Keratinocyte (primary cell): Measurements from ENCODE around the gene PAPSS2. TPM values are rescaled to one million over a fixed set of nuclear protein-coding genes. Genes with fewer than 3 reads are reported as not detected.

Source experiments
- DNase-seq: peaks from one replicate; pipeline ENCODE4 v3.0.0-alpha.2; 2011; ENCODE audit warnings: low read depth, missing footprints, low spot score
- FAIRE-seq: peaks from 2 replicates; lab custom pipeline; 2011; peaks lifted over from hg19 to GRCh38; lab: Jason Lieb, UNC
- H2AFZ ChIP-seq: 2 replicates; pipeline ENCODE4 v1.6.0; 2012; ENCODE audit warnings: low read length, control low read depth, inconsistent platforms; ENCODE audit not compliant: control insufficient read depth
- H3K27ac ChIP-seq: 2 replicates; pipeline ENCODE4 v1.5.1; 2011; ENCODE audit warnings: low read length; ENCODE audit not compliant: control insufficient read depth, insufficient read depth
- H3K27me3 ChIP-seq: 3 replicates; pipeline ENCODE4 v1.6.0; 2011; ENCODE audit warnings: low read length; ENCODE audit not compliant: control insufficient read depth, insufficient read depth; ENCODE audit errors: extremely low read depth
- H3K36me3 ChIP-seq, 2 experiments: 2 replicates in 1 of 2; 3 replicates in 1 of 2; pipeline ENCODE4 v1.5.1; 2011; ENCODE audit warnings: low read length in 2 of 2, mild to moderate bottlenecking in 1 of 2; ENCODE audit not compliant: control insufficient read depth in 2 of 2, insufficient read depth in 2 of 2; ENCODE audit errors: extremely low read depth in 1 of 2
- H3K4me1 ChIP-seq: 3 replicates; pipeline ENCODE4 v1.5.1; 2011; ENCODE audit warnings: low read length; ENCODE audit not compliant: control insufficient read depth, insufficient read depth; ENCODE audit errors: extremely low read depth
- H3K4me2 ChIP-seq: 3 replicates; pipeline ENCODE4 v1.6.0; 2011; ENCODE audit warnings: low read depth, low read length; ENCODE audit not compliant: control insufficient read depth, insufficient read depth; ENCODE audit errors: extremely low read depth
- H3K4me3 ChIP-seq, 3 experiments: fragments of 200-600 bp in 1 of 3; sonication (generic) in 1 of 3; 2 replicates in 2 of 3; 3 replicates in 1 of 3; pipeline ENCODE4 v1.5.1; 2011 to 2016; ENCODE audit warnings: low read length in 3 of 3, mild to moderate bottlenecking in 3 of 3, control low read depth in 2 of 3, inconsistent platforms in 1 of 3, low read depth in 1 of 3, mixed read lengths in 1 of 3, mixed run types in 1 of 3, moderate library complexity in 1 of 3; ENCODE audit not compliant: control insufficient read depth in 2 of 3, insufficient read depth in 2 of 3; ENCODE audit errors: extremely low read depth in 1 of 3
- H3K79me2 ChIP-seq: 2 replicates; pipeline ENCODE4 v1.6.0; 2012; ENCODE audit warnings: low read length; ENCODE audit not compliant: control insufficient read depth, insufficient read depth
- H3K9ac ChIP-seq: 3 replicates; pipeline ENCODE4 v1.6.0; 2011; ENCODE audit warnings: low read length; ENCODE audit not compliant: control insufficient read depth, insufficient read depth; ENCODE audit errors: extremely low read depth
- H3K9me1 ChIP-seq: 3 replicates; pipeline ENCODE4 v1.6.0; 2011; ENCODE audit warnings: low read length; ENCODE audit not compliant: control insufficient read depth, insufficient read depth; ENCODE audit errors: extremely low read depth
- H3K9me3 ChIP-seq: 2 replicates; pipeline ENCODE4 v1.5.1; 2012; ENCODE audit warnings: low read depth, low read length; ENCODE audit not compliant: control insufficient read depth
- H4K20me1 ChIP-seq: 3 replicates; pipeline ENCODE4 v1.6.0; 2011; ENCODE audit warnings: low read length; ENCODE audit not compliant: control insufficient read depth, insufficient read depth; ENCODE audit errors: extremely low read depth
- CTCF ChIP-seq, 3 experiments: IDR thresholded peaks in 1 of 3; conservative IDR thresholded peaks in 1 of 3; optimal IDR thresholded peaks in 1 of 3; 2 replicates in 2 of 3; 3 replicates in 1 of 3; pipeline versions ENCODE3 to v1.5.1; 2011; ENCODE audit warnings: low read length in 3 of 3, mild to moderate bottlenecking in 3 of 3, moderate library complexity in 2 of 3, control low read depth in 1 of 3, inconsistent platforms in 1 of 3; ENCODE audit not compliant: insufficient read depth in 2 of 3; ENCODE audit errors: extremely low read depth in 1 of 3
- EZH2 ChIP-seq: IDR thresholded peaks from one replicate; pipeline ENCODE4 v1.6.1; 2012; ENCODE audit warnings: inconsistent platforms, mild to moderate bottlenecking, low read length, moderate library complexity
- dilution Hi-C: fragments of 300-500 bp; cut with MboI; formaldehyde crosslinking; loops from one replicate; pipeline ENCODE4 v1.7.0; 2020; ENCODE audit warnings: low sequenced_read_pairs; ENCODE audit not compliant: extremely low pct_ligation_motif_present
- polyA plus RNA-seq, 5 experiments: library from polyadenylated mRNA; depleted of rRNA in 3 of 5; stranded (reverse) in 3 of 5; stranded (forward) in 1 of 5; unstranded in 1 of 5; fragments of >200 nt; gene quantifications; 1 replicate in 1 of 5; 2 replicates in 3 of 5; 3 replicates in 1 of 5; pipeline versions ENCODE4 v1.2.1 to v1.2.3, GENCODE V29; 2011 to 2012; ENCODE audit warnings: missing spikeins in 2 of 5, low read depth in 1 of 5, low replicate concordance in 1 of 5

The PAPSS2 gene
- polyA plus RNA-seq, 1 donor (not counting 4 experiments of a cell fraction or from before 2014, with no cell fraction given), result 1.1 TPM

- Histone ChIP-seq H3K9ac (no peak overlapping the region), H3K4me3 (no peak overlapping the region), H3K9me3 (no peaks in the 10 kb centered on the region), H4K20me1 (no peaks in the 10 kb centered on the region), H2AFZ (no peak overlapping the region), H3K9me1 (no peaks in the 10 kb centered on the region), H3K4me2 (no peak overlapping the region), H3K4me1 (peaks cover 6% of the 10 kb centered on the region), H3K27ac (no peak overlapping the region), H3K36me3 (no peaks in the 10 kb centered on the region), H3K79me2 (no peaks in the 10 kb centered on the region), H3K27me3 (peaks cover 3% of the 10 kb centered on the region)
- dilution Hi-C loops, result no loop called here
- no peak for FAIRE-seq
- no peak for TF ChIP-seq CTCF (optimal IDR thresholded peaks at IDR 0.05 in 1 of 3, IDR thresholded peaks at IDR 0.05 in 1 of 3, conservative IDR thresholded peaks at IDR 0.05 in 1 of 3; ENCODE audit: extremely low read depth in 1 of 3, insufficient read depth in 2 of 3, low read length in 3 of 3)
- TF ChIP-seq EZH2, result no peak
- DNase-seq, result no peak
Measured at GRCh38 chr10:87702973-87703294, 43.3 kb downstream of the PAPSS2 start.

- no peak for DNase-seq
- Histone ChIP-seq H2AFZ (no peak overlapping the region), H3K9ac (no peak overlapping the region), H3K9me1 (no peaks in the 10 kb centered on the region), H3K4me3 (no peak overlapping the region), H4K20me1 (no peaks in the 10 kb centered on the region), H3K36me3 (no peaks in the 10 kb centered on the region), H3K4me1 (peaks cover 6% of the 10 kb centered on the region), H3K4me2 (no peak overlapping the region), H3K9me3 (no peaks in the 10 kb centered on the region), H3K79me2 (no peaks in the 10 kb centered on the region), H3K27me3 (no peaks in the 10 kb centered on the region), H3K27ac (no peak overlapping the region)
- dilution Hi-C loops, result no loop called here
- TF ChIP-seq CTCF (optimal IDR thresholded peaks at IDR 0.05 in 1 of 3, IDR thresholded peaks at IDR 0.05 in 1 of 3, conservative IDR thresholded peaks at IDR 0.05 in 1 of 3; ENCODE audit: extremely low read depth in 1 of 3, insufficient read depth in 2 of 3, low read length in 3 of 3) (no peak), EZH2 (no peak)
- no peak for FAIRE-seq
Measured at GRCh38 chr10:87703771-87704170, 44.1 kb downstream of the PAPSS2 start.
